GM23338 (cell line): ENCODE results near the gene GPRASP1. TPM values are rescaled to one million over a fixed set of nuclear protein-coding genes. Genes with fewer than 3 reads are reported as not detected.

Experiments used
- ATAC-seq: fragments of 200-7000 bp; cut with Tn5 transposase; 3 replicates; pipeline ENCODE4 v1.9.1; 2020
- DNase-seq: peaks from one replicate; pipeline ENCODE4 v3.0.0-alpha.2; 2015; ENCODE audit warnings: low spot score
- H2AFZ ChIP-seq: fragments of 200-600 bp; sonication (generic); 2 replicates; pipeline ENCODE4 v1.8.0; 2016; ENCODE audit warnings: antibody characterized with exemption, mild to moderate bottlenecking, moderate library complexity
- H3F3A ChIP-seq: fragments of 200-600 bp; sonication (generic); replicated peaks from 2 replicates; pipeline ENCODE4 v1.8.0; 2017; ENCODE audit warnings: antibody characterized with exemption, mixed run types, low read depth
- H3K27ac ChIP-seq: fragments of 200-600 bp; sonication (generic); 2 replicates; pipeline ENCODE4 v1.6.1; 2016; ENCODE audit warnings: low read depth
- H3K27me3 ChIP-seq: fragments of 200-600 bp; sonication (generic); 2 replicates; pipeline ENCODE4 v1.8.0; 2016; ENCODE audit warnings: mild to moderate bottlenecking, mixed run types, moderate library complexity; ENCODE audit not compliant: insufficient read depth
- H3K36me3 ChIP-seq: fragments of 200-600 bp; sonication (generic); 2 replicates; pipeline ENCODE4 v1.8.0; 2016; ENCODE audit warnings: mild to moderate bottlenecking; ENCODE audit not compliant: insufficient read depth
- H3K4me1 ChIP-seq: fragments of 200-600 bp; sonication (generic); 2 replicates; pipeline ENCODE4 v1.8.0; 2016; ENCODE audit warnings: mild to moderate bottlenecking, moderate library complexity; ENCODE audit not compliant: insufficient read depth
- H3K4me2 ChIP-seq: fragments of 200-600 bp; sonication (generic); 2 replicates; pipeline ENCODE4 v1.7.1; 2017; ENCODE audit warnings: mixed run types
- H3K4me3 ChIP-seq: fragments of 200-600 bp; sonication (generic); 2 replicates; pipeline ENCODE4 v1.6.1; 2016; ENCODE audit warnings: mixed run types
- H3K79me2 ChIP-seq: fragments of 200-600 bp; sonication (generic); replicated peaks from 2 replicates; pipeline ENCODE4 v1.8.0; 2017; ENCODE audit warnings: mild to moderate bottlenecking; ENCODE audit not compliant: insufficient read depth
- H3K9me2 ChIP-seq: fragments of 200-600 bp; sonication (generic); 2 replicates; pipeline ENCODE4 v1.8.0; 2017; ENCODE audit not compliant: insufficient read depth
- H4K20me1 ChIP-seq: fragments of 200-600 bp; sonication (generic); replicated peaks from 2 replicates; pipeline ENCODE4 v1.8.0; 2017; ENCODE audit warnings: mild to moderate bottlenecking; ENCODE audit not compliant: insufficient read depth
- H3K27ac Mint-ChIP-seq: 2 replicates; pipeline ENCODE4 v1.8.0; 2020; ENCODE audit warnings: inconsistent platforms, mild to moderate bottlenecking, moderate library complexity, mixed read lengths
- H3K27me3 Mint-ChIP-seq: 3 replicates; pipeline ENCODE4 v1.8.0; 2022; ENCODE audit warnings: low read depth, mild to moderate bottlenecking, moderate library complexity, mixed read lengths, inconsistent platforms; ENCODE audit not compliant: insufficient read depth, poor library complexity
- H3K36me3 Mint-ChIP-seq: 3 replicates; pipeline ENCODE4 v1.8.0; 2021; ENCODE audit warnings: low read depth, mild to moderate bottlenecking, inconsistent platforms, moderate library complexity, mixed read lengths
- H3K4me1 Mint-ChIP-seq: 3 replicates; pipeline ENCODE4 v1.8.0; 2020; ENCODE audit warnings: mild to moderate bottlenecking, inconsistent platforms, mixed read lengths
- H3K4me3 Mint-ChIP-seq: 3 replicates; pipeline ENCODE4 v1.8.0; 2021; ENCODE audit warnings: moderate library complexity, mild to moderate bottlenecking, inconsistent platforms, mixed read lengths
- H3K9me3 Mint-ChIP-seq: 3 replicates; pipeline ENCODE4 v1.8.0; 2020; ENCODE audit warnings: moderate library complexity, mild to moderate bottlenecking, inconsistent platforms, mixed read lengths
- CREB1 ChIP-seq: fragments of 250-450 bp; sonication (Bioruptor Pico); IDR thresholded peaks from 2 replicates; pipeline ENCODE4 v1.5.0; 2020; ENCODE audit warnings: low read depth, mild to moderate bottlenecking, moderate library complexity
- CTCF ChIP-seq, 2 experiments: fragments of 200-600 bp in 1 of 2; sonication (generic) in 1 of 2; conservative IDR thresholded peaks; 2 replicates each; pipeline versions ENCODE4 v1.5.1 to v1.6.1; 2016 to 2017; ENCODE audit warnings: antibody characterized with exemption in 2 of 2, low read depth in 2 of 2, mild to moderate bottlenecking in 2 of 2, moderate library complexity in 1 of 2
- ETS1 ChIP-seq: IDR thresholded peaks from 2 replicates; pipeline ENCODE4 v1.6.1; 2016; ENCODE audit warnings: antibody characterized with exemption
- EZH2 ChIP-seq: fragments of 200-600 bp; sonication (generic); IDR thresholded peaks from one replicate; pipeline ENCODE4 v1.8.0; 2017; ENCODE audit warnings: antibody characterized with exemption, mild to moderate bottlenecking, low read depth; ENCODE audit not compliant: unreplicated experiment
- EZH2phosphoT487 ChIP-seq: fragments of 200-600 bp; sonication (generic); IDR thresholded peaks from one replicate; pipeline ENCODE4 v1.8.1; 2018; ENCODE audit warnings: antibody characterized with exemption; ENCODE audit not compliant: unreplicated experiment
- JUNB ChIP-seq: IDR thresholded peaks from one replicate; pipeline ENCODE4 v1.6.1; 2016; ENCODE audit warnings: antibody characterized with exemption; ENCODE audit not compliant: unreplicated experiment
- NANOG ChIP-seq: IDR thresholded peaks from 2 replicates; pipeline ENCODE4 v1.6.1; 2016; ENCODE audit warnings: antibody characterized with exemption, borderline replicate concordance
- POLR2AphosphoS5 ChIP-seq: IDR thresholded peaks from 2 replicates; pipeline ENCODE4 v1.6.1; 2016; ENCODE audit warnings: antibody characterized with exemption, low read depth
- STAT1 ChIP-seq: IDR thresholded peaks from one replicate; pipeline ENCODE4 v1.6.1; 2016; ENCODE audit warnings: antibody characterized with exemption; ENCODE audit not compliant: unreplicated experiment
- ZNF114 ChIP-seq: fragments of 250-450 bp; sonication (Bioruptor Pico); IDR thresholded peaks from 2 replicates; pipeline ENCODE4 v1.5.0; 2020; ENCODE audit warnings: mild to moderate bottlenecking, moderate library complexity
- ZNF331 ChIP-seq: fragments of 250-450 bp; sonication (Bioruptor Pico); IDR thresholded peaks from 2 replicates; pipeline ENCODE4 v1.5.0; 2020; ENCODE audit warnings: low read depth, mild to moderate bottlenecking, moderate library complexity
- polyA plus RNA-seq: library from polyadenylated mRNA; unstranded; fragments of >200 nt; fragmentation: Nextera tagmentation; extraction: Ambion mirVana; gene quantifications from 2 replicates; pipeline ENCODE4 v1.2.1, GENCODE V29; 2016
- total RNA-seq: library from RNA; depleted of rRNA; stranded (reverse); fragments of >200 nt; shearing (Covaris generic); gene quantifications from 2 replicates; pipeline ENCODE4 v1.2.3, GENCODE V29; 2014
- TF ChIP-seq, protein P1 (sequence below): IDR thresholded peaks from one replicate; pipeline ENCODE4 v1.6.1; 2018; ENCODE audit warnings: antibody characterized with exemption; ENCODE audit not compliant: unreplicated experiment

The GPRASP1 gene
- total and polyA plus RNA-seq, 2 experiments from 2014 or later: 0.45 to 1.9 TPM

- no peak for TF ChIP-seq ETS1
- TF ChIP-seq NANOG: no peak
These were observed 47.0 kb upstream of the GPRASP1 start (continued) for GRCh38 chrX:102604327-102604726.

GRCh38 chrX:102606115-102606514 lies 45.2 kb upstream of the GPRASP1 start:
- Histone ChIP-seq H2AFZ (no peak overlapping the region), H3K9me2 (no peaks in the 10 kb centered on the region; the same call in 1 of the 2 replicates), H3K4me2 (no peak overlapping the region), H3K27me3 (no peaks in the 10 kb centered on the region), H3F3A (no peaks in the 10 kb centered on the region), H3K79me2 (peaks cover 11% of the 10 kb centered on the region), H4K20me1 (no peaks in the 10 kb centered on the region), H3K36me3 (no peaks in the 10 kb centered on the region), H3K4me1 (no peaks in the 10 kb centered on the region), H3K4me3 (no peak overlapping the region), H3K27ac (no peak overlapping the region)
- no peaks in the 10 kb centered on the region for H3K9me3 Mint-ChIP-seq
- no peaks in the 10 kb centered on the region for H3K27me3 Mint-ChIP-seq
- H3K27ac Mint-ChIP-seq: no peak overlapping the region
- no peak overlapping the region for H3K4me3 Mint-ChIP-seq
- H3K4me1 Mint-ChIP-seq: peaks cover under 1% of the 10 kb centered on the region; the same call in 2 of the 3 replicates
- DNase-seq (no peak), ATAC-seq (no peak)
- H3K36me3 Mint-ChIP-seq: peaks cover 24% of the 10 kb centered on the region
- TF ChIP-seq CTCF (conservative IDR thresholded peaks at IDR 0.05; ENCODE audit: low read depth in 2 of 2) (no peak), ETS1 (no peak), STAT1 (no peak), NANOG (no peak), ZNF114 (CRISPR knock-in tag) (no peak), ZNF331 (CRISPR knock-in tag) (no peak), POLR2AphosphoS5 (no peak), CREB1 (CRISPR knock-in tag) (no peak), EZH2 (no peak), JUNB (no peak), EZH2phosphoT487 (no peak)
- TF ChIP-seq, protein P1, sequence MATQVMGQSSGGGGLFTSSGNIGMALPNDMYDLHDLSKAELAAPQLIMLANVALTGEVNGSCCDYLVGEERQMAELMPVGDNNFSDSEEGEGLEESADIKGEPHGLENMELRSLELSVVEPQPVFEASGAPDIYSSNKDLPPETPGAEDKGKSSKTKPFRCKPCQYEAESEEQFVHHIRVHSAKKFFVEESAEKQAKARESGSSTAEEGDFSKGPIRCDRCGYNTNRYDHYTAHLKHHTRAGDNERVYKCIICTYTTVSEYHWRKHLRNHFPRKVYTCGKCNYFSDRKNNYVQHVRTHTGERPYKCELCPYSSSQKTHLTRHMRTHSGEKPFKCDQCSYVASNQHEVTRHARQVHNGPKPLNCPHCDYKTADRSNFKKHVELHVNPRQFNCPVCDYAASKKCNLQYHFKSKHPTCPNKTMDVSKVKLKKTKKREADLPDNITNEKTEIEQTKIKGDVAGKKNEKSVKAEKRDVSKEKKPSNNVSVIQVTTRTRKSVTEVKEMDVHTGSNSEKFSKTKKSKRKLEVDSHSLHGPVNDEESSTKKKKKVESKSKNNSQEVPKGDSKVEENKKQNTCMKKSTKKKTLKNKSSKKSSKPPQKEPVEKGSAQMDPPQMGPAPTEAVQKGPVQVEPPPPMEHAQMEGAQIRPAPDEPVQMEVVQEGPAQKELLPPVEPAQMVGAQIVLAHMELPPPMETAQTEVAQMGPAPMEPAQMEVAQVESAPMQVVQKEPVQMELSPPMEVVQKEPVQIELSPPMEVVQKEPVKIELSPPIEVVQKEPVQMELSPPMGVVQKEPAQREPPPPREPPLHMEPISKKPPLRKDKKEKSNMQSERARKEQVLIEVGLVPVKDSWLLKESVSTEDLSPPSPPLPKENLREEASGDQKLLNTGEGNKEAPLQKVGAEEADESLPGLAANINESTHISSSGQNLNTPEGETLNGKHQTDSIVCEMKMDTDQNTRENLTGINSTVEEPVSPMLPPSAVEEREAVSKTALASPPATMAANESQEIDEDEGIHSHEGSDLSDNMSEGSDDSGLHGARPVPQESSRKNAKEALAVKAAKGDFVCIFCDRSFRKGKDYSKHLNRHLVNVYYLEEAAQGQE: no peak
